Measurements from ENCODE around the gene SLC16A5.
A peak's percentile ranks its signal among the peaks of the same experiment; 100 is the strongest.
"Not testable (repeated sequence)": the region's sequence is repeated elsewhere in the genome, so short reads cannot be mapped to it uniquely, and the experiment has no call there.

SLC16A5 gene

DNA sequence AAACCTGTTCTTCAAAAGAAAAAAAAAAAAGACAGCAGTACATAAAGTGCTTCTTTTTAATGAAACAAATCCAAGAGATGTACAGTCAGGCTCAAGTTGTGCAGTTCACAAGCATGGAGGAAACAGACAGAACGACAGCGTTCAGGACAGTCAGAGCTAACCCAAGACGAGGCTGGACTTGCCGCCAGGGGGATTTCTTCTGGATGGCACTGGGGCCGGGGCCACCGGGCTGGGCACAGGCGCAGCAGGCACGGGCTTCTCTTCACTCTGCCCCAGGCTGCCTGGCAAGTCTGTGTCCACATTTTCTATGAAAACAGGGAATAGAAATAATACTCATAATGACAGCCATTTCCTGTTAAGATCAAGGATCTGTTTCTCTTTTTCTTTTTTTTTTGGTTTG, 48.2 kb downstream of the SLC16A5 start:
- DNase-seq, result no peak

DNA sequence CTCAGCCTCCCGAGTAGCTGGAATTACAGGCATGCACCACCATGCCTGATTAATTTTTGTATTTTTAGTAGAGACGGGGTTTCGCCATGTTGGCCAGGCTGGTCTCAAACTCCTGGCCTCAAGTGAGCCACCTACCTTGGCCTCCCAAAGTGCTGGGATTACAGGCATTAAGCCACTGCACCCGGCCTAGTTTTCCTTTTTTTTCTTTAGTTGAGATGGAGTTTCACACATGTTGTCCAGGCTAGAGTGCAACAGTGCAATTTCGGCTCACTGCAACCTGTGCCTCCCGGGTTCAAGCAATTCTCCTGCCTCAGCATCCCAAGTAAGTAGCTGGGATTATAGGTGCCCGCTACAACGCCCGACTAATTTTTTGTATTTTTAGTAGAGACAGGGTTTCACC, 50.0 kb downstream of the SLC16A5 start:
- DNase-seq, result not testable (repeated sequence)

DNA sequence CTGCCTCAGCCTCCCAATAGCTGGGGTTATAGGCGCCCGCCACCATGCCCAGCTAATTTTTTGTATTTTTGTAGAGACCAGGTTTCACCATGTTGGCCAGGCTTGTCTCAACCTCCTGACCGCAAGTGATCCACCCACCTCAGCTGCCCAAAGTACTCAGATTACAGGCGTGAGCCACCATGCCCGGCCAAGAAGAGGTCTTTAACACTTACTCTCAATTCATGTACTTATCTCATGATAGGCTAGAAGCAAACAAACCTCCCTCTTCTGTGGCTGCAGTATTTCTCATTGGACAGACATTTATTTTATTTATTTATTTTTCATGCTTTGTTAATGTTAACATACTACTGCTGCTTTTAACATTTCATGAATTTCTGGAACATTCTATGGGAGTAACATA, 50.8 kb downstream of the SLC16A5 start:
- no peak for DNase-seq

DNA sequence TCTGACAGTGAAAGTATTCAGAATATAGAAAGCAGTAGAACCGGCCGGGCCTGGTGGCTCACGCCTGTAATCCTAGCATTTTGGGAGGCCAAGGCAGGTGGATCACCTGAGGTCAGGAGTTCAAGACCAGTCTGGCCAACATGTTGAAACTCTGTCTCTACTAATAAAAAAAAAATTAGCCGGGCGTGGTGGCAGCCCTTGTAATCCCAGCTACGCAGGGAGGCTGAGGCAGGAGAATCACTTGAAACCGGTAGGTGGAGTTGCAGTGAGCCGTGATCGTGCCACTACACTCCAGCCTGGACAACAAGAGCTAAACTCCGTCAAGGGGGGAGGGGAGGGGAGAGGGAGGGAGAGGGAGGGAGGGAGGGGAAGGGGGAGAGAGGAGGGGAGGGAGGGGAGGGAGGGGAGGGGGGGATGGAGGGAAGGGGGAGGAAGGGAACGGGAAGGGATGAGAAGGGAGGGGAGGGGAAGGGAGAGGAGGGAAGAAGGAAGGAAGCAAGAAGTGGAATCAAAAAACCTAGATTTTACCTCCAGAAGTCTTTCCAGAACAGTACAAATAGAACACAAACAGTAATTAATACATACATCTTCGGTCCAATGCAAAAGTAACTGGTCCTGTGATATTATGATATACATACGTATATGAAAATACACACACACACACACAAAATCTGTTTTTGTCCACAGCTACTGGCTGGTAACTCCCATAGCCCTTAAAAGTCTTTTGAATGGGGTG, 54.6 kb downstream of the SLC16A5 start:
- DNase-seq, result no peak

DNA sequence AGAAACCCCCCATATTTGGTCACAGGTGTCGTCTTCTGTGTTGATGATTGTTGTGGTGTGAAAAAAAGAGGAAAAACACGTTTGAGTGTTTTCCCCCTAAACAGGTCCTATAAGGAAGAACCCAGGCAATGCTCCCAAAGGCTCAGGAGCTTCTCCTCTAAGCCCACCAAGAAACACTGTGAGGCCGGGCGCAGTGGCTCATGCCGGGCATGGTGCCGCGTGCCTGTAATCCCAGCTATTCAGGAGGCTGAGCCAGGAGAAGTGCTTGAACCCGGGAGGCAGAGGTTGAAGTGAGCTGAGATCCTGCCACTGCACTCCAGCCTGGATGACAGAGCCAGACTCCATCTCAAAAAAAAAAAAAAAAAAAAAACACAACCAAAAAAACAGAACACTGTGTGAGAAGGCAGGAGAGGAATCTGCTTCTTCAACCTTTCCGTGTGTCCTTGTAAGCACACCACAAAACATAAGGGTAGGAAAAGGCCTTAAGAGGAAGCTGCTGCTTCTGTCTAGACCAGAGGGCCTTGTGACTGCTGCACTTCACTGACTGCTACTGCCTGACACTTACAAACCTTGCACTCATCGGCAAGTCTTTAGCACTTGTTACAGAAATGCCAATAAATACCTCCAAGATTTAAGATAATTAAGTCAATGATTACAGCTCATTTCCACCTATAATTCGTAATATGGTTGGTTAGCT, 57.2 kb downstream of the SLC16A5 start:
- no peak for DNase-seq

DNA sequence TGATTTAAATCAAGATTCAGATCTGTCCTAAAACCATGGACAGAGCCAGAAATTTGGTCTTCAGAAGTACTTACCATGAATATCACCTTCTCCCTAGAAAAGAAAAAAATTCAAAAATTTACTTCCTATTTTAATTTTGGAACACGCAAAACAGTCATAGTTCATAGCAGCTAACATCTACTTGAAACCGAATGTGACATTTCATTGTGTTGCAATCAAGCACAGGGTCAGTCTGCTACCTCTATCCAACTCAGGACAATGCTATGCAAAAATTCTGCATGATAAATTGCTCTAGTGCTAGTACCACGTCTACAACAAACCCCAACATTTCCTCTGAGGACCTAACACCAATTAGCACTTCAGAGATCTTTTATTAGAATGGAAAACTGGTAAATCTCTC, 58.8 kb downstream of the SLC16A5 start:
- DNase-seq, result no peak

DNA sequence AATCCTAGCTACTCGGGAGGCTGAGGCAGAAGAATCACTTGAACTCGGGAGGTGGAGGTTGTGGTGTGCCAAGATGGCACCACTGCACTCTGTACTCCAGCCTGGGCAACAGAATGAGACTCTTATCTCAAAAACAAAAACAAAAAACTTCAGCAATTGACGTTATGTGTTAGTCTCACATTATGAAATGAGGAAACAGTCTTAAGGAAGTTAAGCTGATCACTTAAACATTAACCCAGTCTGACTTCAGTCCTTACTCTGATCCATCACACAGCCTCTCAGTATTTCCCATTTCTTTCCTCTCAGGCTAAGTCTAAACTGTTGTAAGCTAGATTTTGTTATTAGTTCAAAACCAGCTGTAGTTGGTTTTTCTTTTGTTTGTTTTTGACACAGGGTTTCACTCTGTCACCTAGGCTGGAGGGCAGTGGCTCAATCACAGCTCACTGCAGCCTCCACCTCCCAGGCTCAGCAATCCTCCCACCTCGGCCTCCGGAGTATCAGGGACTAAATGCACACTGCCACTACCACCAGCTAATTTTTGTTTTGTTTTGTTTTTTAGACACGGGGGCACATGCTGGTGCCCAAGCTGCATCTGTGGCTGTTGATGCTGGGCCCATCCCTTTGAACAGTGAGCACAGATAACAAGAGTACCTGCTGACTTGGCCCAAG, 60.3 kb downstream of the SLC16A5 start:
- DNase-seq, result no peak

DNA sequence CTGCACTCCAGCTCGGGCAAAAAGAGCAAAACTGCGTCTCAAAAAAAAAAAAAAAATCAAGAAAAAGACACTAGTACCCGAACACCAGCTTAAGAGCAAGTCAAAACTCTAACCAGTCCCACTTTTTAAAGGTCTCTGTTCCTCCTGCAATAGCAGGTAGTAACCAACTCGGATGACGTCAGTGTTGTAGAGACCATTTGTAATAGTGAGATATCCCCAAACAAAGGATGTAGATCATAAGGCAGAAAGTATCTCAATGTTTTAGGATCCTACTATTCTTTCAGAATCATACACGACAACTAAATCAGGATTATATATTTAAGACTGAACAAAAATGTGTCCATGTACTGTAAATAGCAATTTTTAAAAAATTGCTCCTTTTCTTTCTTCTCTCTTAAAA, 64.2 kb downstream of the SLC16A5 start:
- DNase-seq, result peak; percentile 68

DNA sequence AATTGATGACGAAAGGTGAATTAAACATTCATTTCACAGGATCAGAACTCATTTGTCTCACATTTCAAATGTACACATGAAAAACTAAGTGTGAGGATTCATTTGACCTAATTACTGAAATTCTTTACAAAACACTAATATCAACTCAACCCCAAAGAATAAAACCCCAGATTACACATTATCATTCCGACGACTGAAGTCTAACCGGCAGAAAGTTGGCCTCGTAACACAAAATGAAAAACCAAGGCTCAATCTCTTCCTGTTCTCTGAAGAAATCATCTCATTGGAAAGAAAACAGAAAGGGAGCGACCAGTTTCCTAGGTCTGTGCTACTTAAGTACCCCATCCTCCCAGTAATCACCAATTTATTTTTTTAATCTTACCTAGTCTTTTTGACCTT, 64.8 kb downstream of the SLC16A5 start:
- peak; percentile 57 for DNase-seq

DNA sequence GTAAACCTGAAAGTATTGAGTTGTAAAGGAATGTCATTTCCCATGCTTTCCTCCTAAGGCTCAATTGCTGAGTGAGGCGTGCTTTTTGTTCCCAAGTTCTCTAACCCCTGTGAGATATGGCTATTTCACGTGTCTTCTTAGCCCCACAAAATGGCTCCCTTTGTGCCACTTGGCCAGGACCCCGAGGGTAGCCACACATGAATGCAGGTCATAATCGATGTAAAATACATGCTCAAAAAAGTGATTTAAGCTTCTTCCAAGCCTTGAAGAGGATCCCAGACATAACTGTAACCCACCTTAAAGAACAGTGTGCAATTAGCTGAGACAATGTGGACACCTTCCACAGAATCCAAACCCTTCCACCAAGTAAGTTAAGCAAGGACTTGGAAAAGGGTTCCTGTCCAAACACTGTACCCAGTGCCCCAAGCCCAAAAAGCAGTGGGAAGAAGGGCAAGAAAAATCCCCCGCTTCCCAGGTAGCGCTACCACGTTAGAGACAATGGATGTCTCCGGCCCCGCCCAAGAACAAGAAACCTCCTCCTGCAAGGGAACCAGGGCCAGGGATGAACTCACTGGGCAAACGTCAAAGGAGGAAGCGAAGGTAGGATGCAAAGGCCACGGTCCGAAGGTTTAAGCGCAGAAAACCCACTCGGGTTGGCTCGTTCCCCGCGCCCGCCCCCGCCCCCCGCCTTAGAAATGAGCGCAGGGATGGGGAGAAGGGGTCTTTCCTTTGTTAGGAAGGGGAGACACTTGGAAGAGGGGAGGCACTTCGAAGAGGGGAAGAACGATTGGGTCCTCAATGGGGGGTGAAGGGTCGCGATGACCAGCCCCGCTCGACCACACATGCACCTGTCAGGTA, 65.4 kb downstream of the SLC16A5 start:
- DNase-seq, result peak; percentile 82

DNA sequence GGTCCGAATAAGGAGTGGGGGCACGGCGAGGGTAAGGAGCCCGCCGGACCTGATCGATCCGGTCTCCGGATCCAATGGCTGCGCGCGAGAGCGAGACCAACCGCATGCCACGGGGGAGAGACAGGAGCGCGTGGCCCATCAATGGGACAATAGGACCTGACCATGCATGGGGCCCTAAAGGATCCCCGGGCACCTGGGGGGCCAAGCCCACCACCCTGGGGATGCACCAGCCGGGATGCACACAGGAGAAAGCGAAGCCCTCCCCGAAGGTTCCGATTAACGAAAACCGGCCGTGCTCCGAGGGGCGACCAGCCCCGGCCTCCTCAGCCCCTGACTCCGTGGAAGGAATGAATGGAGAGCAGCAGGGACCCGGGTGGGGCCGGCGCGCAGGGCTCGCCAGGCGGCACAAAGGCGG, 66.0 kb downstream of the SLC16A5 start:
- peak; percentile 77 for DNase-seq

DNA sequence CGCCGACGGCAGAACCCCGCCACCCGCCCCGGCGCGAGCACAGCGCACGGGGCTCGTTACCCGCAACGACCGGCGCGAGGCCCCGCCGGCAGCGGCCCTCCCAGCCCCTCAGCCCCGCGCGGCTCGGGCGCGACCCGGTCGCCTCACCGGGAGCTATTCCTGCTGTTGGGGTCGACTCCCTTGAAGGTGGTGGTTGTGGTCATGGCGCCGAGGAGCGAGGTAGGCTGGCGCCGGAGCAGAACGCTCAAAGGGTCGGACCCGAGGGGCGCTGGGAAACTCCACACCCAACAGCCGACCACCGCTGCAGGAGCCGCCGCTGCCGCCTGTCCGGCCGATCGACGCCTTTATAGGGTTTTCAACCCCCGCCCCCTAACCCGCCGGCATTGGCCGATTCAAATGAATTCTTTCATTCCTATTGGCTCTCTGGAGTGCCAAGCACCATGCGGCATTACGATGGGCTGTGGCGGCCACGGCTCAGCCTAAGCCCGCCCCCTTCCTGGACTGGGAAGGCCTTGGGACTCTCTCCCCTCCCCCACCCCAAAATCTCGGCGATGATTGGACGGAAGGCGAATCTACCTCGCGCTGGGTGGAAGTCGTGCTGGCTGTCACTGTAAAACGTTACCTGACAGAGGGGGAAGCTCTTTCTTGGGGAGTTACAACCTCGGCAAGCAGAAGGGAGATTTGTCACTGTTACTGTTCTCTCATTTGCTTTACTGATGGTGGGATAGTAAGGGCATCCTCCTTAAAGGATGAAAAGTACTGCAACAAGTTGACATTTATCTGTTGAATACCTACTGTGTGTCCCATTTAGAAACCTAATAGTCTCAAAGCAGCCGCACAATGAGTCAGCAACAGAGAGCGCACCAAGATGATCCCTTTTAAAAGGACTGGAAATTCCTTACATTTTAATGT, 66.7 kb downstream of the SLC16A5 start, which contains the start of gene JPT1:
TSS of gene JPT1 (minus strand) at position 318 of the 912 bp plus-strand sequence. CDS start at position 203, 115 bp downstream.
- peak; percentile 100 for DNase-seq

DNA sequence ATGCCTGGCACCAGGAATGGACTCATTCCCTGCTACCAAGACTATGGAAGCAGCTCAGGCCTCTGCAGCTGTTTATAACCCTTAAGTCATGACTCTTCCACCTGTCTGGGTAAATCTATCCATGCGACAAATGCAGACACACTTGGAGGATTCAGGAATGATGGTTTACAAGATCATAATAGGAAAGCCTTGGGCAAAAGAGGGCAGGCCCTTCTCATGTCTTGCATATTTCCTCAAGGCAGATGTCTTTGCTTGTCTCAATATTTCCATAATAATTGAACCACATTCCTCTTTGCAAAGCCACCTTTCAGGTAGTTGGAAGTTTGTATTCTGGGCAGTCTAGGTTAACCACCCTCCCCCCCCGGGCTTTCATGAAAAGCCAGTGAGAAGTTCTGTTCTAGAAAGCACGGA, 67.4 kb downstream of the SLC16A5 start:
- DNase-seq, result peak; percentile 33

Measured in NCI-H69 (cell line).